K562 (cell line): ENCODE measurements around the gene PITPNM1. TPM values are rescaled to one million over a fixed set of nuclear protein-coding genes. Genes with fewer than 3 reads are reported as not detected.
A peak's percentile ranks its signal among the peaks of the same experiment; 100 is the strongest.

Experiments used
- ATF1 ChIP-seq, 2 experiments: fragments of 450-650 bp in 1 of 2; IDR thresholded peaks; 2 replicates each; pipeline ENCODE4 v1.6.1; 2016; ENCODE audit warnings: missing compliant biosample characterization in 1 of 2, missing genetic modification characterization in 1 of 2
- CEBPG ChIP-seq, 3 experiments: fragments of 200-800 bp in 1 of 3; sonication (Bioruptor generic) in 1 of 3; sonication (generic) in 1 of 3; formaldehyde crosslinking in 1 of 3; IDR thresholded peaks in 2 of 3; conservative IDR thresholded peaks in 1 of 3; 2 replicates each; pipeline versions ENCODE4 v1.6.1 to v1.8.0; 2016 to 2022; ENCODE audit warnings: missing compliant biosample characterization in 2 of 3, missing genetic modification characterization in 2 of 3, mild to moderate bottlenecking in 1 of 3, missing genetic modification reagents in 1 of 3
- DPF2 ChIP-seq: fragments of 450-650 bp; IDR thresholded peaks from 2 replicates; pipeline ENCODE4 v1.6.1; 2016
- HDAC6 ChIP-seq: IDR thresholded peaks from 2 replicates; pipeline ENCODE4 v1.6.1; 2012; ENCODE audit warnings: low read depth, mild to moderate bottlenecking, control low read depth, inconsistent platforms, low read length, moderate library complexity
- KAT7 ChIP-seq: sonication (generic); formaldehyde crosslinking; IDR thresholded peaks from 2 replicates; pipeline ENCODE4 v1.8.0; 2022; ENCODE audit warnings: missing genetic modification reagents, mild to moderate bottlenecking, borderline replicate concordance
- KLF10 ChIP-seq: fragments of 250-450 bp; sonication (Bioruptor Pico); IDR thresholded peaks from 2 replicates; pipeline ENCODE4 v1.6.1; 2021; ENCODE audit warnings: matching md5 sums
- NEUROD1 ChIP-seq: fragments of 150-350 bp; IDR thresholded peaks from 2 replicates; pipeline ENCODE4 v1.6.1; 2014; ENCODE audit warnings: borderline replicate concordance, low read length, low read depth; ENCODE audit not compliant: partially characterized antibody
- NR2C2 ChIP-seq, 2 experiments: fragments of 200-800 bp in 1 of 2; sonication (Bioruptor generic) in 1 of 2; sonication (generic) in 1 of 2; formaldehyde crosslinking in 1 of 2; IDR thresholded peaks; 2 replicates each; pipeline versions ENCODE4 v1.6.1 to v1.8.0; 2016 to 2022; ENCODE audit warnings: mild to moderate bottlenecking in 1 of 2, missing compliant biosample characterization in 1 of 2, missing genetic modification characterization in 1 of 2, missing genetic modification reagents in 1 of 2
- SP1 ChIP-seq: sonication (generic); formaldehyde crosslinking; IDR thresholded peaks from 2 replicates; pipeline ENCODE4 v1.8.1; 2022; ENCODE audit warnings: mild to moderate bottlenecking, missing genetic modification reagents
- TCF7 ChIP-seq: sonication (generic); IDR thresholded peaks from 2 replicates; pipeline ENCODE4 v1.6.1; 2016; ENCODE audit warnings: antibody characterized with exemption, borderline replicate concordance
- ZNF23 ChIP-seq: fragments of 250-450 bp; sonication (Bioruptor Pico); IDR thresholded peaks from 2 replicates; pipeline ENCODE4 v1.4.0; 2020; ENCODE audit warnings: mild to moderate bottlenecking
- ZNF3 ChIP-seq: fragments of 250-450 bp; sonication (Bioruptor Pico); IDR thresholded peaks from 2 replicates; pipeline ENCODE4 v1.5.0; 2021; ENCODE audit warnings: mild to moderate bottlenecking, moderate library complexity
- ZNF764 ChIP-seq: fragments of 250-450 bp; sonication (Bioruptor Pico); IDR thresholded peaks from 2 replicates; pipeline ENCODE4 v1.4.0; 2020; ENCODE audit warnings: low read depth, mild to moderate bottlenecking, moderate library complexity
- polyA plus RNA-seq, 8 experiments: library from polyadenylated mRNA; depleted of rRNA in 4 of 8; stranded (reverse) in 5 of 8; unstranded in 3 of 8; fragments of >200 nt; fragmentation: Nextera tagmentation in 2 of 8; fragmentation: Illumina TruSeq in 1 of 8; extraction: Ambion mirVana in 2 of 8; extraction: Trizol in 1 of 8; gene quantifications; 2 replicates each; pipeline versions ENCODE4 v1.2.1 to v1.2.3, GENCODE V29; 2011 to 2014; ENCODE audit warnings: inconsistent platforms in 1 of 8, missing spikeins in 1 of 8
- total RNA-seq, 7 experiments: library from RNA; depleted of rRNA in 6 of 7; stranded (reverse); fragments of >200 nt in 6 of 7; fragmentation: Illumina TruSeq in 2 of 7; extraction: Trizol in 2 of 7; gene quantifications; 2 replicates each; pipeline versions ENCODE4 v1.2.1 to v1.2.3, GENCODE V29; 2011 to 2021; ENCODE audit warnings: low replicate concordance in 1 of 7
- TF ChIP-seq, protein P1 (sequence below), 2 experiments: fragments of 200-800 bp in 1 of 2; sonication (Bioruptor generic) in 1 of 2; sonication (generic) in 1 of 2; formaldehyde crosslinking in 1 of 2; IDR thresholded peaks in 1 of 2; conservative IDR thresholded peaks in 1 of 2; 2 replicates each; pipeline versions ENCODE4 v1.5.0 to v1.6.1; 2016 to 2020; ENCODE audit warnings: missing compliant biosample characterization in 1 of 2, missing genetic modification characterization in 1 of 2, missing genetic modification reagents in 1 of 2
- TF ChIP-seq, protein P2 (sequence below): fragments of 450-650 bp; IDR thresholded peaks from one replicate; pipeline ENCODE4 v1.6.1; 2018; ENCODE audit warnings: mild to moderate bottlenecking, moderate library complexity; ENCODE audit not compliant: partially characterized antibody
- TF ChIP-seq, protein P3 (sequence below): sonication (generic); formaldehyde crosslinking; IDR thresholded peaks from 2 replicates; pipeline ENCODE4 v1.8.1; 2023; ENCODE audit warnings: mild to moderate bottlenecking, missing genetic modification reagents
- TF ChIP-seq, protein P4 (sequence below): fragments of 250-450 bp; sonication (Bioruptor Pico); IDR thresholded peaks from 2 replicates; pipeline ENCODE4 v1.8.0; 2021; ENCODE audit warnings: mild to moderate bottlenecking, moderate library complexity

Gene PITPNM1
- total and polyA plus RNA-seq, 9 of the 15 experiments (the other 6 are each of a cell fraction or from before 2014, with no cell fraction given), result 0.11 to 53.7 (median 16.0) TPM

DNA sequence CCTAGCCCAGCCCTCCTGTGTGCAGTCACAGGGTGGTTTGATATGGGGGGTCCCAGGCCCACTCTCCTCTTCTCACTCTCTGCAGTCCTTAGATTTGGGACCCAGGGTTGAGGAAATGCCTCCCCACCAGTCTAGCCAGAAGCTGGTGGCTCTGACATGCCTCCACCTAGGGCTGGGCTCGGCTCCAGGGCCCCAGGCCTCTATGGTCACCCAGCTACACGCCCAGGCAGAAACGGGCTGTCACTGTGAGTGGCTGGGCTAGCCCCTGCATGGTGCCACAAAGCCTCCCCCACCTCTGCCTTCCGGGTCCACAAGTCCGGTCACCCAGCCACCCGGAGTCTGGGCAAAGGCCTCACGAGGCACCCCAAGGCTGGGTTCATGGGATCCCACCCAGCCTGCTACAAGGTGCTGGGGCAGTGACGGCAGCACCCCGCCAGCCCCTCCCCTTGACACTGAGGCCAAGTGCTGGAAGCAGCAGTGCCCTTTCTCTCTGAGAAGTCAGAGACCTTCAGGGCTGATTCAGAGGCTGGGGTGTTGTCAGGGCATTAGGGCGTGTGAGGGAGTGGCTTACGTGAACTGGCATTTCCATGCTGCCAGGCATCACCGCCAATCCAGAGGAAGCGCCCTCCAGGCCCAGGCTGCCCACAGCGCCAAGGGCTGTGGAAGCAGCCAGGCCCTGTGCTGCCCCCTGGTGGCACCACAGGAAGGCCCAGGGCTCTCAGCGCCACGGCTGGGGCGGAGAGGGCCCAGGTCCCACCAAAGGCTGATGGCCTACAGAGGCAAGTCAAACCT lies 638 bp upstream of the PITPNM1 start (continued):
- TF ChIP-seq, protein P1, sequence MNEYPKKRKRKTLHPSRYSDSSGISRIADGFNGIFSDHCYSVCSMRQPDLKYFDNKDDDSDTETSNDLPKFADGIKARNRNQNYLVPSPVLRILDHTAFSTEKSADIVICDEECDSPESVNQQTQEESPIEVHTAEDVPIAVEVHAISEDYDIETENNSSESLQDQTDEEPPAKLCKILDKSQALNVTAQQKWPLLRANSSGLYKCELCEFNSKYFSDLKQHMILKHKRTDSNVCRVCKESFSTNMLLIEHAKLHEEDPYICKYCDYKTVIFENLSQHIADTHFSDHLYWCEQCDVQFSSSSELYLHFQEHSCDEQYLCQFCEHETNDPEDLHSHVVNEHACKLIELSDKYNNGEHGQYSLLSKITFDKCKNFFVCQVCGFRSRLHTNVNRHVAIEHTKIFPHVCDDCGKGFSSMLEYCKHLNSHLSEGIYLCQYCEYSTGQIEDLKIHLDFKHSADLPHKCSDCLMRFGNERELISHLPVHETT (CRISPR knock-in tag; conservative IDR thresholded peaks at IDR 0.05 in 1 of 2, IDR thresholded peaks at IDR 0.05 in 1 of 2), result no peak
- 0 out of 2 replicates have a peak, but pooled peaks have one; percentile 31 for TF ChIP-seq ZNF764
- TF ChIP-seq NR2C2 (CRISPR knock-in tag; IDR thresholded peaks at IDR 0.05), result no peak
- TF ChIP-seq NR2C2 (tag; IDR thresholded peaks at IDR 0.05), result no peak
- TF ChIP-seq TCF7, result no peak
- TF ChIP-seq ZNF23, result 0 out of 2 replicates have a peak, but pooled peaks have one; percentile 37
- TF ChIP-seq ZNF3 (CRISPR knock-in tag), result no peak
- TF ChIP-seq, protein P2, sequence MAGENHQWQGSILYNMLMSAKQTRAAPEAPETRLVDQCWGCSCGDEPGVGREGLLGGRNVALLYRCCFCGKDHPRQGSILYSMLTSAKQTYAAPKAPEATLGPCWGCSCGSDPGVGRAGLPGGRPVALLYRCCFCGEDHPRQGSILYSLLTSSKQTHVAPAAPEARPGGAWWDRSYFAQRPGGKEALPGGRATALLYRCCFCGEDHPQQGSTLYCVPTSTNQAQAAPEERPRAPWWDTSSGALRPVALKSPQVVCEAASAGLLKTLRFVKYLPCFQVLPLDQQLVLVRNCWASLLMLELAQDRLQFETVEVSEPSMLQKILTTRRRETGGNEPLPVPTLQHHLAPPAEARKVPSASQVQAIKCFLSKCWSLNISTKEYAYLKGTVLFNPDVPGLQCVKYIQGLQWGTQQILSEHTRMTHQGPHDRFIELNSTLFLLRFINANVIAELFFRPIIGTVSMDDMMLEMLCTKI, result no peak
- TF ChIP-seq, protein P3, sequence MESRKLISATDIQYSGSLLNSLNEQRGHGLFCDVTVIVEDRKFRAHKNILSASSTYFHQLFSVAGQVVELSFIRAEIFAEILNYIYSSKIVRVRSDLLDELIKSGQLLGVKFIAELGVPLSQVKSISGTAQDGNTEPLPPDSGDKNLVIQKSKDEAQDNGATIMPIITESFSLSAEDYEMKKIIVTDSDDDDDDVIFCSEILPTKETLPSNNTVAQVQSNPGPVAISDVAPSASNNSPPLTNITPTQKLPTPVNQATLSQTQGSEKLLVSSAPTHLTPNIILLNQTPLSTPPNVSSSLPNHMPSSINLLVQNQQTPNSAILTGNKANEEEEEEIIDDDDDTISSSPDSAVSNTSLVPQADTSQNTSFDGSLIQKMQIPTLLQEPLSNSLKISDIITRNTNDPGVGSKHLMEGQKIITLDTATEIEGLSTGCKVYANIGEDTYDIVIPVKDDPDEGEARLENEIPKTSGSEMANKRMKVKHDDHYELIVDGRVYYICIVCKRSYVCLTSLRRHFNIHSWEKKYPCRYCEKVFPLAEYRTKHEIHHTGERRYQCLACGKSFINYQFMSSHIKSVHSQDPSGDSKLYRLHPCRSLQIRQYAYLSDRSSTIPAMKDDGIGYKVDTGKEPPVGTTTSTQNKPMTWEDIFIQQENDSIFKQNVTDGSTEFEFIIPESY, result peak; percentile 97
- TF ChIP-seq, protein P4, sequence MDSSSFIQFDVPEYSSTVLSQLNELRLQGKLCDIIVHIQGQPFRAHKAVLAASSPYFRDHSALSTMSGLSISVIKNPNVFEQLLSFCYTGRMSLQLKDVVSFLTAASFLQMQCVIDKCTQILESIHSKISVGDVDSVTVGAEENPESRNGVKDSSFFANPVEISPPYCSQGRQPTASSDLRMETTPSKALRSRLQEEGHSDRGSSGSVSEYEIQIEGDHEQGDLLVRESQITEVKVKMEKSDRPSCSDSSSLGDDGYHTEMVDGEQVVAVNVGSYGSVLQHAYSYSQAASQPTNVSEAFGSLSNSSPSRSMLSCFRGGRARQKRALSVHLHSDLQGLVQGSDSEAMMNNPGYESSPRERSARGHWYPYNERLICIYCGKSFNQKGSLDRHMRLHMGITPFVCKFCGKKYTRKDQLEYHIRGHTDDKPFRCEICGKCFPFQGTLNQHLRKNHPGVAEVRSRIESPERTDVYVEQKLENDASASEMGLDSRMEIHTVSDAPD (CRISPR knock-in tag), result no peak
- TF ChIP-seq DPF2, result 0 out of 2 replicates have a peak, but pooled peaks have one; percentile 9
- peak; percentile 29; the same call in 1 of the 2 replicates for TF ChIP-seq SP1
- peak; percentile 35 for TF ChIP-seq NEUROD1
- TF ChIP-seq HDAC6, result no peak
- no peak for TF ChIP-seq KAT7
- no peak for TF ChIP-seq KLF10 (CRISPR knock-in tag)
- no peak for TF ChIP-seq CEBPG (CRISPR knock-in tag; IDR thresholded peaks at IDR 0.05)
- TF ChIP-seq CEBPG (tag; conservative IDR thresholded peaks at IDR 0.05 in 1 of 2, IDR thresholded peaks at IDR 0.05 in 1 of 2), result no peak
- TF ChIP-seq ATF1 (CRISPR knock-in tag; IDR thresholded peaks at IDR 0.05), result no peak
- TF ChIP-seq ATF1 (tag; IDR thresholded peaks at IDR 0.05), result peak; percentile 56; the same call in 1 of the 2 replicates
